HepG2 (cell line): ENCODE results near the gene SLC4A9. TPM values are rescaled to one million over a fixed set of nuclear protein-coding genes. Genes with fewer than 3 reads are reported as not detected.

ENCODE experiments used
- ATAC-seq: fragments of 200-7000 bp; cut with Tn5 transposase; 3 replicates; pipeline ENCODE4 v1.9.1; 2020; ENCODE audit warnings: mild to moderate bottlenecking, moderate library complexity
- BruUV-seq: library from RNA; stranded (reverse); fragments of 400-500 nt; replicated peaks from 2 replicates; lab custom pipeline; 2021; lab: Mats Ljungman, UMichigan
- CTCF ChIA-PET: fragments of 300-600 bp; formaldehyde crosslinking; extraction: SDS; loops from one replicate; lab custom pipeline; 2021; ENCODE audit warnings: low total read pairs, inconsistent platforms, low intra/inter-chr PET ratio; lab: Yijun Ruan, JAX
- POLR2A ChIA-PET: fragments of 350-600 bp; sonication (Branson Sonifier 250); formaldehyde crosslinking; loops from one replicate; lab custom pipeline; 2020; ENCODE audit warnings: antibody characterized with exemption, inconsistent platforms; lab: Yijun Ruan, JAX
- DNase-seq: peaks from one replicate; pipeline ENCODE4 v3.0.0-alpha.2; 2015; ENCODE audit warnings: low spot score
- FAIRE-seq: peaks from 3 replicates; lab custom pipeline; 2011; peaks lifted over from hg19 to GRCh38; lab: Jason Lieb, UNC
- H2AFZ ChIP-seq: one replicate; pipeline ENCODE4 v1.6.1; 2011; ENCODE audit warnings: low read length, inconsistent platforms
- H3K27ac ChIP-seq: fragments of 300-600 bp; 3 replicates; pipeline ENCODE4 v1.8.0; 2011; ENCODE audit warnings: mixed run types, mild to moderate bottlenecking, mixed read lengths, low read length, inconsistent platforms; ENCODE audit not compliant: insufficient read depth; ENCODE audit errors: extremely low read length
- H3K27me3 ChIP-seq, 2 experiments: fragments of 200-600 bp in 1 of 2; 2 replicates in 1 of 2; 3 replicates in 1 of 2; pipeline versions ENCODE4 v1.6.0 to v1.8.0; 2011; ENCODE audit warnings: low read length in 2 of 2, mild to moderate bottlenecking in 2 of 2, moderate library complexity in 2 of 2, inconsistent platforms in 1 of 2; ENCODE audit not compliant: insufficient read depth in 2 of 2, control insufficient read depth in 1 of 2
- H3K36me3 ChIP-seq, 2 experiments: fragments of 200-600 bp in 1 of 2; replicated peaks in 1 of 2; 2 replicates in 1 of 2; 3 replicates in 1 of 2; pipeline versions ENCODE4 v1.5.1 to v1.8.0; 2011; ENCODE audit warnings: low read length in 2 of 2, inconsistent platforms in 1 of 2; ENCODE audit not compliant: insufficient read depth in 2 of 2, control insufficient read depth in 1 of 2
- H3K4me1 ChIP-seq: 2 replicates; pipeline ENCODE4 v1.5.1; 2012; ENCODE audit warnings: low read length, inconsistent platforms; ENCODE audit not compliant: insufficient read depth
- H3K4me2 ChIP-seq: 2 replicates; pipeline ENCODE4 v1.6.0; 2011; ENCODE audit warnings: low read depth, low read length, inconsistent platforms
- H3K4me3 ChIP-seq, 3 experiments: fragments of 200-600 bp in 1 of 3; sonication (generic), shearing (Covaris generic) in 1 of 3; replicated peaks in 1 of 3; 2 replicates each; pipeline ENCODE4 v1.5.1; 2011 to 2016; ENCODE audit warnings: low read length in 3 of 3, inconsistent platforms in 2 of 3, low read depth in 2 of 3, mild to moderate bottlenecking in 2 of 3, control low read depth in 1 of 3, mixed read lengths in 1 of 3; ENCODE audit not compliant: insufficient read depth in 1 of 3
- H3K79me2 ChIP-seq: one replicate; pipeline ENCODE4 v1.6.1; 2011; ENCODE audit warnings: low read length, inconsistent platforms; ENCODE audit not compliant: insufficient read depth
- H3K9ac ChIP-seq: 2 replicates; pipeline ENCODE4 v1.6.0; 2011; ENCODE audit warnings: mild to moderate bottlenecking, low read depth, low read length, inconsistent platforms; ENCODE audit not compliant: insufficient read depth
- H3K9me3 ChIP-seq: 2 replicates; pipeline ENCODE4 v1.5.1; 2012; ENCODE audit warnings: mild to moderate bottlenecking, low read length
- H4K20me1 ChIP-seq: 2 replicates; pipeline ENCODE4 v1.6.0; 2011; ENCODE audit warnings: inconsistent platforms, mild to moderate bottlenecking, low read length, moderate library complexity; ENCODE audit not compliant: insufficient read depth
- CBX2 ChIP-seq, 2 experiments: fragments of 200-600 bp in 1 of 2; sonication (generic); formaldehyde crosslinking in 1 of 2; IDR thresholded peaks; 2 replicates each; pipeline versions ENCODE4 v1.7.0 to v1.8.1; 2018 to 2022; ENCODE audit warnings: low read depth in 2 of 2, low read length in 1 of 2, mild to moderate bottlenecking in 1 of 2, missing genetic modification reagents in 1 of 2
- E2F2 ChIP-seq: sonication (generic); formaldehyde crosslinking; IDR thresholded peaks from 2 replicates; pipeline ENCODE4 v1.4.0; 2020; ENCODE audit warnings: missing genetic modification reagents, borderline replicate concordance
- JUN ChIP-seq: sonication (generic); formaldehyde crosslinking; IDR thresholded peaks from 2 replicates; pipeline ENCODE4 v1.4.0; 2020; ENCODE audit warnings: mild to moderate bottlenecking, missing genetic modification reagents
- MBNL3 ChIP-seq: fragments of 250-450 bp; sonication (Bioruptor Pico); conservative IDR thresholded peaks from 2 replicates; pipeline ENCODE4 v1.8.0; 2022; ENCODE audit warnings: mild to moderate bottlenecking, inconsistent platforms
- NR2F6 ChIP-seq, 2 experiments: IDR thresholded peaks; 2 replicates each; pipeline ENCODE4 v1.6.1; 2016; ENCODE audit warnings: antibody characterized with exemption in 1 of 2, mild to moderate bottlenecking in 1 of 2
- ONECUT2 ChIP-seq: sonication (generic); formaldehyde crosslinking; IDR thresholded peaks from 2 replicates; pipeline ENCODE4 v1.4.0; 2020; ENCODE audit warnings: missing genetic modification reagents
- PHF8 ChIP-seq: sonication (generic); formaldehyde crosslinking; IDR thresholded peaks from 2 replicates; pipeline ENCODE4 v1.5.0; 2020; ENCODE audit warnings: missing genetic modification reagents
- SMARCE1 ChIP-seq: fragments of 450-650 bp; IDR thresholded peaks from 2 replicates; pipeline ENCODE4 v1.6.1; 2017; ENCODE audit warnings: borderline replicate concordance
- SMYD3 ChIP-seq: sonication (generic); formaldehyde crosslinking; IDR thresholded peaks from 2 replicates; pipeline ENCODE4 v1.8.1; 2023; ENCODE audit warnings: mild to moderate bottlenecking, missing genetic modification reagents
- U2AF1 ChIP-seq: fragments of 200-400 bp; formaldehyde crosslinking; optimal IDR thresholded peaks from 2 replicates; pipeline ENCODE3; 2017; ENCODE audit warnings: mild to moderate bottlenecking, low read depth, low read length
- WIZ ChIP-seq: sonication (generic); formaldehyde crosslinking; IDR thresholded peaks from 2 replicates; pipeline ENCODE4 v1.5.1; 2020; ENCODE audit warnings: mild to moderate bottlenecking, missing genetic modification reagents
- ZNF317 ChIP-seq: sonication (generic); formaldehyde crosslinking; IDR thresholded peaks from 2 replicates; pipeline ENCODE4 v1.5.0; 2020; ENCODE audit warnings: mild to moderate bottlenecking, missing genetic modification reagents
- ZNF562 ChIP-seq: sonication (generic); formaldehyde crosslinking; IDR thresholded peaks from 2 replicates; pipeline ENCODE4 v1.8.0; 2022; ENCODE audit warnings: missing genetic modification reagents, borderline replicate concordance
- ZNF770 ChIP-seq: sonication (generic); formaldehyde crosslinking; IDR thresholded peaks from 2 replicates; pipeline ENCODE4 v1.5.0; 2020; ENCODE audit warnings: mild to moderate bottlenecking, missing genetic modification reagents
- ZNF878 ChIP-seq: sonication (generic); formaldehyde crosslinking; IDR thresholded peaks from 2 replicates; pipeline ENCODE4 v1.8.1; 2023; ENCODE audit warnings: mild to moderate bottlenecking, missing genetic modification reagents, moderate library complexity
- ZNF891 ChIP-seq: sonication (generic); formaldehyde crosslinking; IDR thresholded peaks from 2 replicates; pipeline ENCODE4 v1.5.0; 2020; ENCODE audit warnings: mild to moderate bottlenecking, missing genetic modification reagents
- ZSCAN22 ChIP-seq: sonication (generic); formaldehyde crosslinking; IDR thresholded peaks from 2 replicates; pipeline ENCODE4 v1.4.0; 2020; ENCODE audit warnings: mild to moderate bottlenecking, missing genetic modification reagents
- WGBS: methylation state at CpG from one replicate; pipeline ENCODE4 v1.1.6; 2017; ENCODE audit warnings: low lambda C conversion rate; 5-methylcytosine and 5-hydroxymethylcytosine counted together
- in situ Hi-C: cut with HindIII; loops from 2 replicates; pipeline ENCODE4 v1.10.0; 2017; ENCODE audit warnings: low pct_unique_long_range_greater_than_20kb; ENCODE audit not compliant: extremely low pct_ligation_motif_present
- intact Hi-C: fragments of 100-400 bp; cut with micrococcal nuclease; formaldehyde crosslinking; loops from one replicate; pipeline ENCODE4 v1.10.0; 2022; ENCODE audit not compliant: unreplicated experiment
- polyA plus RNA-seq, 8 experiments: library from polyadenylated mRNA; depleted of rRNA in 3 of 8; stranded (reverse) in 7 of 8; unstranded in 1 of 8; fragments of >200 nt; fragmentation: Illumina TruSeq in 4 of 8; extraction: Trizol in 4 of 8; gene quantifications; 2 replicates each; pipeline versions ENCODE4 v1.2.1 to v1.2.3, GENCODE V29; 2011 to 2016; ENCODE audit warnings: low read depth in 4 of 8, missing spikeins in 1 of 8, mixed read lengths in 1 of 8; ENCODE audit not compliant: insufficient read depth in 1 of 8
- total RNA-seq, 5 experiments: library from RNA; depleted of rRNA; stranded (reverse); fragments of >200 nt; fragmentation: Illumina TruSeq; extraction: Trizol; gene quantifications; 2 replicates each; pipeline ENCODE4 v1.2.3, GENCODE V29; 2016; ENCODE audit warnings: low read depth in 1 of 5

The SLC4A9 gene
- total and polyA plus RNA-seq, 2 of the 13 experiments (the other 11 are each of a cell fraction or from before 2014, with no cell fraction given): not detected

- TF ChIP-seq WIZ (no peak), SMARCE1 (no peak), NR2F6 (IDR thresholded peaks at IDR 0.05) (no peak), NR2F6 (CRISPR knock-in tag; IDR thresholded peaks at IDR 0.05) (no peak)
These were observed 31.3 kb downstream of the SLC4A9 start (continued) for GRCh38 chr5:140391312-140391711.

GRCh38 chr5:140391732-140392131 lies 31.7 kb downstream of the SLC4A9 start:
- in situ Hi-C loops: no loop called here
- WGBS: 95% methylated on average over 1 of the region's 1 CpG
- no peak for DNase-seq

More at GRCh38 chr5:140391732-140392131, 31.7 kb downstream of the SLC4A9 start:
- H3K36me3 ChIP-seq: no peaks in the 10 kb centered on the region
- no TSS peak for BruUV-seq
- FAIRE-seq (no peak), ATAC-seq (no peak)
- H3K27me3 ChIP-seq: no peaks in the 10 kb centered on the region
- ChIA-PET POLR2A (no interaction called here), CTCF (no interaction called here)
- no peak overlapping the region for H3K4me3 ChIP-seq
- H3K9me3 ChIP-seq: no peaks in the 10 kb centered on the region
- H3K4me2 ChIP-seq: no peak overlapping the region
- no peak overlapping the region for H3K9ac ChIP-seq
- TF ChIP-seq ZNF891 (CRISPR knock-in tag) (no peak), ZSCAN22 (CRISPR knock-in tag) (no peak), E2F2 (CRISPR knock-in tag) (no peak), ZNF317 (CRISPR knock-in tag) (no peak), PHF8 (CRISPR knock-in tag) (no peak), MBNL3 (no peak), ZNF770 (CRISPR knock-in tag) (no peak), JUN (CRISPR knock-in tag) (no peak), CBX2 (IDR thresholded peaks at IDR 0.05; ENCODE audit: low read depth, low read length) (no peak), CBX2 (CRISPR knock-in tag; IDR thresholded peaks at IDR 0.05; ENCODE audit: low read depth) (no peak), ONECUT2 (no peak), U2AF1 (no peak), SMYD3 (no peak), ZNF562 (CRISPR knock-in tag) (no peak), ZNF878 (CRISPR knock-in tag) (no peak)
- intact Hi-C loops: no loop called here
- no peaks in the 10 kb centered on the region for H4K20me1 ChIP-seq
- peaks cover 9% of the 10 kb centered on the region for H3K4me1 ChIP-seq
- no peak overlapping the region for H2AFZ ChIP-seq
- H3K27ac ChIP-seq: no peak overlapping the region
- H3K79me2 ChIP-seq: no peaks in the 10 kb centered on the region
